HL-60/S4 treated with retinoic acid at 250 ng/mL for 4 days and 3 days (cell line): ENCODE data around the gene NAA10.
"Not testable (repeated sequence)": the region's sequence is repeated elsewhere in the genome, so short reads cannot be mapped to it uniquely, and the experiment has no call there.

ENCODE experiments used
- in situ Hi-C: fragments of 300-500 bp; cut with MboI; formaldehyde crosslinking; loops from 2 replicates; pipeline ENCODE4 v1.7.0; 2022; ENCODE audit warnings: low sequenced_read_pairs

Gene NAA10

GRCh38 chrX:153934762-153935325, at the start of gene NAA10:
Gene NAA10 (minus strand): TSS chrX:153935037. CDS start chrX:153934904, 133 bp downstream.
- in situ Hi-C loops: no loop called here

GRCh38 chrX:153983321-153983801, 48.5 kb upstream of the NAA10 start:
- in situ Hi-C loops: no loop called here

- in situ Hi-C loops: no loop called here
Observed at GRCh38 chrX:153981771-153982533, 47.1 kb upstream of the NAA10 start.

- in situ Hi-C loops: no loop called here
Observed at GRCh38 chrX:153981231-153981630, 46.4 kb upstream of the NAA10 start.

- in situ Hi-C loops: not testable (repeated sequence)
Observed at GRCh38 chrX:153980394-153980793, 45.6 kb upstream of the NAA10 start.

- in situ Hi-C loops: no loop called here
Observed at GRCh38 chrX:153974726-153975286, 40.0 kb upstream of the NAA10 start.

GRCh38 chrX:153974003-153974725, 39.3 kb upstream of the NAA10 start:
- in situ Hi-C loops: no loop called here

GRCh38 chrX:153973127-153974002, 38.5 kb upstream of the NAA10 start:
- in situ Hi-C loops: no loop called here

- in situ Hi-C loops: no loop called here
Observed at GRCh38 chrX:153972368-153973126, 37.7 kb upstream of the NAA10 start, which contains the start of gene TMEM187. Gene TMEM187 (plus strand): TSS chrX:153972754. CDS start chrX:153982063, 9,309 bp downstream.

- in situ Hi-C loops: no loop called here
Observed at GRCh38 chrX:153971450-153972367, 36.9 kb upstream of the NAA10 start, which contains the start of gene HCFC1. Gene HCFC1 (minus strand): TSS chrX:153971818. CDS start chrX:153970840, 978 bp downstream.

GRCh38 chrX:153971124-153971449, 36.2 kb upstream of the NAA10 start:
- in situ Hi-C loops: no loop called here

- in situ Hi-C loops: no loop called here
Observed at GRCh38 chrX:153970357-153971123, 35.7 kb upstream of the NAA10 start.

- in situ Hi-C loops: no loop called here
Observed at GRCh38 chrX:153969904-153970356, 35.1 kb upstream of the NAA10 start.

- in situ Hi-C loops: no loop called here
Observed at GRCh38 chrX:153969125-153969903, 34.5 kb upstream of the NAA10 start.

- in situ Hi-C loops: no loop called here
Observed at GRCh38 chrX:153968754-153969124, 33.9 kb upstream of the NAA10 start.

GRCh38 chrX:153968255-153968654, 33.4 kb upstream of the NAA10 start:
- in situ Hi-C loops: no loop called here
